ENCODE results near the gene TMEM225B.
"Not testable (repeated sequence)": the region's sequence is repeated elsewhere in the genome, so short reads cannot be mapped to it uniquely, and the experiment has no call there.

Gene TMEM225B, protein sequence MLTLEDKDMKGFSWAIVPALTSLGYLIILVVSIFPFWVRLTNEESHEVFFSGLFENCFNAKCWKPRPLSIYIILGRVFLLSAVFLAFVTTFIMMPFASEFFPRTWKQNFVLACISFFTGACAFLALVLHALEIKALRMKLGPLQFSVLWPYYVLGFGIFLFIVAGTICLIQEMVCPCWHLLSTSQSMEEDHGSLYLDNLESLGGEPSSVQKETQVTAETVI

GRCh38 chr7:99597762-99598501 lies at the start of gene TMEM225B:
Gene TMEM225B (plus strand): TSS chr7:99598267. CDS start chr7:99604389, 6,122 bp downstream.
- no peak for DNase-seq

DNA sequence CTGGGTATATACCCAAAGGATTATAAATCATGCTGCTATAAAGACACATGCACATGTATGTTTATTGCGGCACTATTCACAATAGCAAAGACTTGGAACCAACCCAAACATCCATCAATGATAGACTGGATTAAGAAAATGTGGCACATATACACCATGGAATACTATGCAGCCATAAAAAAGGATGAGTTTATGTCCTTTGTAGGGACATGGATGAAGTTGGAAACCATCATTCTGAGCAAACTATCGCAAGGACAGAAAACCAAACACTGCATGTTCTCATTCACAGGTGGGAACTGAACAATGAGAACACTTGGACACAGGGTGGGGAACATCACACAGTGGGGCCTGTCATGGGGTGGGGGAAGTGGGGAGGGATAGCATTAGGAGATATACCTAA lies 48.5 kb upstream of the TMEM225B start:
- not testable (repeated sequence) for DNase-seq

DNA sequence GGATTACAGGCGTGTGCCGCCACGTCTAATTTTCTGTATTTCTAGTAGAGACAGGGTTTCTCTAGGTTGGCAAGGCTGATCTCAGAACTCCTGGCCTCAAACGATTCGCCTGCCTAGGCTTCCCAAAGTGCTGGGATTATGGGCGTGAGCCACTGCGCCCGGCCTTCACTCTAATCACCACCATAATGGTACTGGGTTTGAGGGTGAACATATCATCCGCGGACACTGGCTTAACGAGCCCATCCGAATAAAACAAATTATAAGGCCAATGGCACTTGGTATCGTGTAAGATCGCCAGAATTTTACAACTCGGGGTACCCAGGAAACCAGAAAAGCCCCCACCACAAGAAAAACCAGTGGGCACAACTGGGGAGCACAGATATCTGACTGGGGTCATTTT lies 46.7 kb upstream of the TMEM225B start:
- DNase-seq, result no peak

DNA sequence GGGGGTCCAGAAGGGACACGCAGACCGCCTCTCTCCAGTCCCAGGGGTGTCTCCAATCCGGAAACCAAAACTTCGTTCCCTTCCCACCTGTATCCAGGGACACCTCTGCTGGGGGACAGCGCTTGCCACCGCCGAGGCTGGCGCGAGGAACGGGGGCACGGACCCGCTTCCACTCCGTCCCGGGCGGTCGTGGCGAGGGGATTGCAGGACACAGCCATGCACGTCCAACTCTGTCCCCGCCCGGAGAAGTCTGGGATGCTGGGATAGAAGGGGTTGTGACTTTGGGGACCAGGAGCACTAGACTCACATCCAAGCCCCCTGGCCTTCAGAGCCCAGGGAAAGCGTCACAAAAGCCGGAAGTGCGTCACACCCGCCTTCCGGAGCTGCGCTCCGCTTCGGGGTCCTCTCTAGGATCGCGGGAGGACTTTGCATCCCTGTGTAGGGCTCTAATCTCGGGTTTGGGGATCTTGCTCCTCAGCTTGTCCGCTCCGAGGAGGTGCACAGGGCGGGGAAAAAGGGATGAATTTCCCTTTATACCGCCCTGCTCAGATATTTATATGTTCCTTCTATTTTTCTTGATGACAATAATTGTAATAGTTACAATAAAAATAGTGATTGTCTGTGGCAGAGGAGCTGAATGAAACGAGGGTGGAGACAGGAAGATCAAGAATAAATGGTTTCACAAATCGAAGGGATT lies 46.2 kb upstream of the TMEM225B start, which contains the start of gene FAM200A:
Gene FAM200A, minus strand, starts transcription at position 348 of the 697 bp plus-strand sequence. CDS start 3,707 bp downstream, outside the sequence.
- peak; percentile 85 for DNase-seq

DNA sequence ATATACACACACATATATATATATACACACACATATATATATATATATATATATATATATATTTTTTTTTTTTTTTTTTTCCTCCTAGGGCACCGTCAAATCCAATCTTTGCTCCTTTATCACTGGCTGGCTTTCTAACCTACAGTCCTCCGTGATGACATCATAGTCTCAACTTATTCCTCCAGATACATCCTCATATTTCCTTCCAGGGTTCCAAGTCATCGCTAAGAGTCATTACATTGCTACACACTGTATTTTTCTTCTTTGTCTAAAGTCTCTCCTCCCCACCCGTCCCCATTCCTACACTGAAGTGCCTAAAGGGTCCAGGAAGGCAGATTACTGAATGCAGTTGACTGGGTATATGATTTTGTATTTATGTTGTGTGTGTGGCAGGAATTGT lies 45.0 kb upstream of the TMEM225B start:
- no peak for DNase-seq

GRCh38 chr7:99554939-99555338 lies 43.1 kb upstream of the TMEM225B start:
- no peak for DNase-seq

DNA sequence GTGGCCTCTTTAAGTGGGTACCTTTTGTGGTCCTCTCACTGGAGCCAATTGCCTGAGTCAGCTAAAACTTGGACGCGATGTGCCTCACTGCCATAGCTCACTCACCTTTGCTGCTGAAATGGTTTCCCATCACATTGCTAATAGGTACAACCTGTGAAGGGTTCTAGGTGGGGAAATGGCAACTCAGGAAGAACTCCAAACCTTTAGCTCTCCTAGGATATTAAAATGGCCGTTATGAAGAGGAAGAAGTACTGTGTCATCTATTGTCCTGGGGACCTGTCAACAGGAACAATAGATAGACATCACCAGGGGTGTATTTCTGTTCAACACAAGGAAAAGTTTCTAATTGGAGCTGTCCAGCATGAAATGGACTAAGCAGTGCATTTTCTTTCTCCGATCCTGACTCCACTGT lies 40.9 kb upstream of the TMEM225B start:
- no peak for DNase-seq

- no peak for DNase-seq
These were observed 40.1 kb upstream of the TMEM225B start for GRCh38 chr7:99557940-99558305.

DNA sequence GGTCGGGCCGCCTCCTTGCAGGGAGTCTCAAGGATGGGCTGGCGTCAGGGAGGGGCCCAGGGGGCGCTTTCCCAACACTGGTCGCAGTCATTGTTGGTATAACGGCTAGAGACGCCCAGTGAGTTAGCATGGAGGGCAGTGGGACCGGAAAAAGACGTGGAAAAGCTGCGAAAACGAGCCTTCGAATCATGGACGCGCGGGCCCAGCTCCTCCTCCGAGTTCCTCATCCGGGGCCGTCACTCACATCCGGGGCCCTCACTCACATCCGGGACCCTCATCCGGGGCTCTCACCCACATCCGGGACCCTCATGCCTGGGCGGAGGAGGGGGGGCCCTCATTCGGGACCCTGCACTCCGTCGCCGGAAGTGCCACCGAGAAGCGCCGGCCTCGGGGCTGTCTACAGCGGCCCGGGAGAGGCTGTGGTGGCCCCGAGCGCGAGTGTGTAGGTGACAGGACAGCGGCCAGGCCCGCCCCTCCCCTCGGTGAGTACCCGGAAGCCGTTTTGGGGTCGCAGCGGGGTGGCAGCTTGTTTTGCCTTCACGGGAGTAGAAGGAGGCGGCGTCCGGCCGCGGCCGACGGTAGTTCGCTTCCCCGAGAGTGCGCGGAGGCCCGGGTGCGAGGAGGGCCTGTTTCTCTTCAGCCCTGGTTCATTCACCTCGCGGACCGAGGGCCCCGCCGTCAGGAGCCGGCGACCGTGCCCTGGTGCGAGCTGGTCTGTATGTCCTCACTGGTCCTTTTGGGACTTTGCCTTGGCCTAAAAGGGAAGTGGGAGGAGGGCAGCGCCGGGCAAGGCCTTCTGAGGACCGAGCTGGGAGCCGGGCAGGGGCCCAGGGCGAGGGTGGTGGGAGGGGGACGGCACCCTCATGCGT lies 39.5 kb upstream of the TMEM225B start, which contains the start of gene ZNF655:
Gene ZNF655, plus strand, starts transcription at position 337 of the 869 bp plus-strand sequence. CDS start 1,918 bp downstream, outside the sequence.
- peak; percentile 91 for DNase-seq

GRCh38 chr7:99559175-99559915 lies 38.7 kb upstream of the TMEM225B start:
- DNase-seq, result peak; percentile 17

DNA sequence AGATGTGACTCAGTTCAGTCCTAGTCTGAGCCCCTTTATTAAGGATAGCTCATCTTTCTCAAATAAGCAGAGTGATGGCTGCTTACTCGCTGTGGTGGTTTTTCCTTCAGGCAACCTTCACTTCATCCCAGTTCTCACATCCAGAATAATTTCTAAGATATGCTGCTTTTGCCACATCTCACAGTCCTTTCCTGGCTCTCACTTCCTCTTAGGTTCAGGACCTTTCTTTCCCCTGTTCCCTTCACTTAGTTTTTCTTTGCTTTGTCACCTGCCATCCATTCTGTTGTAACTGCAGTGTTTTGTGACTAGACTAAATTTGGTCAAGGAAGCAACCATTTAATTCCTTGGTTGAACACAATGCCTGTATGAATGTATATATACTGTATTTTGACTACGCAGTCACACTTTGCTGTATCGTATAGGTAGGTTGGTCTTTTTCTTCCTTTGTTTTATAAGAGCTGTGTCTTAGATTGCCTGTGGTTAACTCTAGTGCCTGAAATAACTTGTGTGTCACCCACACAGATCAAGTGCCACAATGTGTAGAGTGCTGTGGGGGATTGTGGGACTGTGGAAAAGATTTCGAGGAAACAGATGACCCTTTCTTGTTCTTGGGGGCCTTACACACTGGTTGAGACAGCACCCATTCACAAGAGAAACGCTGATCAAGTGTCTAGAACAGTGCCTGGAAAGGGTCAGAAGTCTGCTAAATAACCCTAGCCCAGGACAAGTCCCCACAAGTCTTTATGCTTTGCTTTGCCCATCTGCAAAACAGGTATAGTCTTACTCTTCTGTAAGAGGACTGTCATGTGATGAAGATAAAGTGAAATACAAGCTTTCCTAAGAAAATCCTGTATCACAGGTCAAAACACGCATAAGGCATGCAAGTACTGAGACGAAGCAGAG lies 37.0 kb upstream of the TMEM225B start:
- no peak for DNase-seq

DNA sequence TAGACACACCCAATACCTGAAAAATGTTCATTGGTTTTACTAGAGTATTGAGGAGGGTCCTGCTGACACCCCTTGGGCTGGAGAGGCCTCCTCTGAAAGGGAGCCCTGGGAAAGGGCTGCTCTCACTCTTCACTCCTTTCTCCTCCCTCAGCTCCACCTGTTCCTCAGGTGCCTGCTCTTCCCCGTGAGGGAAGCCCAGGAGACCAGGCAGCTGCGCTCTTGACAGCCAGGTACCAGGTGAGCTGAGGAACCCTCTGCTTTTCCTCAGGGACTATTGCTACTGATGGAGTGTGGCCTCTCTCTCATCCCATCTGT lies 36.4 kb upstream of the TMEM225B start:
- DNase-seq, result no peak

DNA sequence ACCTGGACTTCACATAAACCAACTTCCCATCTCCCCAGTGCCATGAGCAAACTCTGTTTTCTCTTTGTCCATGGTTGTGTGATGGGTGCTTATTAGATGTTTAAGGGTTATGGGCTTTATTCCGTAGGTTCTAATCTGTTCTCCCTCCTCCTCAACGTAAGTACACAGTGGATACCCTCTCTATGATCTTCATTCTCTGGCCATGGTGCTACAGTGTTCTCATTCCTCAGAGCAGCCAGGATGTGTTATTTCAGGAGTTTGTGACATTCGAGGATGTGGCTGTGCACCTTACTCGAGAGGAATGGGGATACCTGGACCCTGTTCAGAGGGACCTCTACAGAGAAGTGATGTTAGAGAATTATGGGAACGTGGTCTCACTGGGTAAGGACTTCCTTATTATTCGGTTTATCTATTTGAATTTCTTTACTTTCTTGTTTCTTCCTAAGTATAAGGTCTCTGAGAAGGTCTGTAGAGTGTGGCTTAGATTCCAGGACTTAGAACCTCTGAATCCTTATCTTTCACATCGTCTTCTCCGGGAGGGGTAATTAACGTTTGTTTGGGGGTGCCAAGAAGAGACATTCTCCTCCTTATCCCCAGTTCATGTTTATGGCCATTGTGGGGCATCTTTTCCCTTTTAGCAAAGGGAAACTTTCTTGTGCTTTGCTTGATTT lies 35.8 kb upstream of the TMEM225B start:
- DNase-seq, result no peak

GRCh38 chr7:99562832-99563231 lies 35.2 kb upstream of the TMEM225B start:
- no peak for DNase-seq

DNA sequence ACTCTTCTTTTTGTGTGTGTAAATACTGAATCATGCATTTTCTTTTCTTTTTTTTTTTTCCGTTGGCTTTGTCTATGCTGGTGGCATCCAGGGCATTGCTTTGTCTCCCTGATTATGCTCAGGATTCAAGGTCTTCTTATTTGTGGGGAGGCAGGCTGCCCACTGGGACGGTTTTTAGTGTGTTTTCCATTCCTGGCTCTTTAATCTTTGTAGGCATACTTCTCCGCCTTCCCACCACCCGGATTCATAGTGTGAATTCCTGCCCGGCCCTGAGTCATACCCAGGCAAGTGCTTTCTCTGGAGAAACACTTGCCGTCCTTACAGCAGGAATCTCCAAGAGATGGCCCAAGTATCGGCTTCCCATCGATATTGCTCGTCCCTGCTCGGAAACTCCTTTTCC lies 34.4 kb upstream of the TMEM225B start:
- no peak for DNase-seq

- DNase-seq, result not testable (repeated sequence)
These were observed 29.3 kb upstream of the TMEM225B start for GRCh38 chr7:99568770-99569169.

DNA sequence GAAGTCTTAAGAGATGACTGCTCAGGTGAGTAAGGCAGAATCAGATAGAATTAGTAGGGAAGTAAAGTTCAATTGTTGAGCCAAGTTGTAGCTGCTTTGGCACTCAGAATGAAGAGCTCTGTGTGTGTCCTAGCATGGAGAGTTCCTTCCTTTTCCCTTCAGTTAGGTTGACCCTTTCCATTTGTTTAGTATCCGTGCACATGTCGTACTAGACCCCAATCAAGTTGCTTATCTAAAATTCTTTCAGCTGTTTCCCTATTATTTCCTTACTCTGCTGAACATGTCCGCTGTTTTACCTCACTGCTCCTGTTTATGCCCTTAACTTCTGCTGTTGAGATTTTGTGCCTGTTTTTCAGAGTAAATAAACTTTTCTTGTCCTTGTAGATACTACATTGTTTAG lies 26.3 kb upstream of the TMEM225B start:
- DNase-seq, result no peak

DNA sequence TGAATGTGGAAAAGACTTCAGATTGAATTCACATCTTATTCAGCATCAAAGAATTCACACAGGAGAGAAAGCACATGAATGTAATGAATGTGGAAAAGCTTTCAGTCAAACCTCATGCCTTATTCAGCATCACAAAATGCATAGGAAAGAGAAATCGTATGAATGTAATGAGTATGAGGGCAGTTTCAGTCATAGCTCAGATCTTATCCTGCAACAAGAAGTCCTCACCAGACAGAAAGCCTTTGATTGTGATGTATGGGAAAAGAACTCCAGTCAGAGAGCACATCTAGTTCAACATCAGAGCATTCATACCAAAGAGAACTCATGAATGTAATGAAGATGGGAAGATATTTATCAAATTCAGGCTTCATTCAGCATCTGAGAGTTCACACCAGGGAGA lies 24.8 kb upstream of the TMEM225B start:
- DNase-seq, result no peak

DNA sequence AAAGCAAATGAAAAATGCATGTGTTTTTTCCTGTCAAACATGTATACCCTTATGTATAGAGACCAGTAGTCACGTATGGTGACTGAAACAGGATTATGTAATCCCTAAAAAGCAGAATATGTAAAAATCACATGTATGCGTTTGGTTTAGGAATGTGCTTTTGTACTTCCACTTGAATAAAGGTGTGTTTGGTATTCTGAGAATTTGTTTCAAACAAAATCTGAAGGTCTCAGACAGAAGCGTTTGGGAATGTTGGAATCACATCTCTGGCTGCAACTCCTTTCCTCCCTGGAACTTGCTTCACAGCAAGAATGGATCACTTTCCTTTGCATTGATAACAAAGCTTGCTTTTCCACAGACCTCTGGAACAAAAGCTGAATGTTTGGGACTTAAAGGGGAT lies 21.8 kb upstream of the TMEM225B start:
- no peak for DNase-seq

DNA sequence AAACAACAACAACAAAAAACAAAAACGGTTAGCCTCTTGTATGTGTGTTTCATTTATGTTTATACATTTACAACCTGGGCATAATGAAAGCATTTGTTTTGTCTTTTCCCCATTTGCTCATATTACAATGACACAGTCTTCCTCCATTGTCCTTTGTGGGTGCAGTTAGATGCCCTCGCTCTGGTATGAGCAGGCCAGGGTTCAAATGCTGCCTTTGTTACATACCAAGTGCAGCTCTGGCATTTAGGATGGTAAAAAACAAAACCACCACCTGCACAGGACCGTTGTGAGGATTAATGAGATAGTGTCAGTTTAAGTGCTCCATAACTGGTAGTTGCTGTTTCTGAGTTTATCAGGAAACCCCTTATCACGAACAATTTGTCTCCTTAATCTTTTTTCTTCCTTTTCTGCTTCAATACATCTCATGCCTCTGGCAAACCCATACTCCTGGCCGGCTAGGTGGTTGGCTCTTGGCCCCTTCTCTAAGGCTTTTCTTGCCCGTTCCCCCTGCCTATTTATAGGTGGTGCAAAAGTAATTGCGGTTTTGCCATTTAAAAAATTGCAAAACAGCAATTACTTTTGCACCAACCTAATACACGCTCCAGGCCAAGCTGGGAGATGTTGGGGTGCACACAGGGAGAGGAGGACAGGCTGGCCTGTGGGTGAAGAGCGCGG lies 18.6 kb upstream of the TMEM225B start:
- no peak for DNase-seq
